ENCODE measurements around the gene TSPAN7.

- no peak for TF ChIP-seq CTCF (IDR thresholded peaks at IDR 0.05; ENCODE audit: low read depth, low read length, poor library complexity, severe bottlenecking)
- TF ChIP-seq EZH2phosphoT487 (IDR thresholded peaks at IDR 0.05; ENCODE audit: borderline replicate concordance, low read length): no peak
Measured at GRCh38 chrX:38704146-38704882, 143.0 kb downstream of the TSPAN7 start.

Data from DOHH2 (cell line).